GM08714 (cell line): ENCODE results near the gene LUC7L2.
A peak's percentile ranks its signal among the peaks of the same experiment; 100 is the strongest.
"Not testable (repeated sequence)": the region's sequence is repeated elsewhere in the genome, so short reads cannot be mapped to it uniquely, and the experiment has no call there.

ENCODE experiments used
- H3K4me3 ChIP-seq: fragments of 200-500 bp; sonication (Bioruptor generic); 2 replicates; pipeline ENCODE4 v1.5.1; 2014; ENCODE audit warnings: mild to moderate bottlenecking, low read length, inconsistent platforms
- ZNF274 ChIP-seq: IDR thresholded peaks from 2 replicates; pipeline ENCODE4 v1.6.1; 2012; ENCODE audit warnings: mild to moderate bottlenecking, low read depth, low read length

Gene LUC7L2, protein sequence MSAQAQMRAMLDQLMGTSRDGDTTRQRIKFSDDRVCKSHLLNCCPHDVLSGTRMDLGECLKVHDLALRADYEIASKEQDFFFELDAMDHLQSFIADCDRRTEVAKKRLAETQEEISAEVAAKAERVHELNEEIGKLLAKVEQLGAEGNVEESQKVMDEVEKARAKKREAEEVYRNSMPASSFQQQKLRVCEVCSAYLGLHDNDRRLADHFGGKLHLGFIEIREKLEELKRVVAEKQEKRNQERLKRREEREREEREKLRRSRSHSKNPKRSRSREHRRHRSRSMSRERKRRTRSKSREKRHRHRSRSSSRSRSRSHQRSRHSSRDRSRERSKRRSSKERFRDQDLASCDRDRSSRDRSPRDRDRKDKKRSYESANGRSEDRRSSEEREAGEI

DNA sequence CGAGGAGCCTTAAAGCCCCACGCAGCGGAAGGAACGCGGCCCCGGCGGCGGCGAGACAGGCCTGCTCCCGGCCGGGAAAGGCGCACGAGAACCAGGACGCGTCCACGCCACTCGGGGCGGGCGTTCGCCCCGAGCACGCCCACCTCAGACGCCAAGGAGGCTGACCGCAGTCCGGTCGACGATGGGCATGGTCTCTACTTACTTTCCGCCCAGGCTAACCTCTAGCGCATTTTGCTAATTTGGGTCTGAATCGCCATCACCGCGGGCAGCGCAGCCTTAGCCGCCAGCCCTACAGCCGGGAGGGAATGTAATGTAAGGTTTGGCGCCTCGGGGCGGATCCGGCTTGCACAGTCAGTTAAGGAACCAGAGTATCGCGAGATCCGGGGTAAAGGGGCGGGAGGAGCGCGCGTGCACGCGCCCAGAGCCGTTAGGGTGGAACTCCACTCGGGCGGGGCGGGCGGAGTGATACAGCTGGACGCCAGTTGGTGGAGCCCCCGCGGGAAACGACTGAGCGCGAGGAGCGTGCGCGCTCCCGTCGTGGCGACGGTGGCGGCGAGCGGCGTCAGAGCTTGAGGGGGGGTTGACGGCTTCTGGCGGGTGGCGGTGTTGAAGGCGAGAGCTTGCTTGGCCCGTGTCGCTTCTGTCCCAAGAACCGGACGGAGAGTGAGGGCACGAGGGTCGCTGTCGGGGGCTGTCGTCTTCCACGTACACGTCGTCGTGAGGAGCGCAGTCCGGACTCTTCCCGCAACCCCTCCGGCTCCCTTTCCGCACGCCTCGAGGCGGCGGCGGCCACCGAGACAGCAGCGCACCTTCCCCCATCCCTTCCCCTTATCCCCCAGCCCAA, at the start of gene LUC7L2:
LUC7L2 (plus strand) TSS at position 529 of the 844 bp plus-strand sequence. CDS start 368 bp downstream, outside the sequence.
- peak within 1 kb of the TSS; percentile 95 for H3K4me3 ChIP-seq
- TF ChIP-seq ZNF274 = no peak

DNA sequence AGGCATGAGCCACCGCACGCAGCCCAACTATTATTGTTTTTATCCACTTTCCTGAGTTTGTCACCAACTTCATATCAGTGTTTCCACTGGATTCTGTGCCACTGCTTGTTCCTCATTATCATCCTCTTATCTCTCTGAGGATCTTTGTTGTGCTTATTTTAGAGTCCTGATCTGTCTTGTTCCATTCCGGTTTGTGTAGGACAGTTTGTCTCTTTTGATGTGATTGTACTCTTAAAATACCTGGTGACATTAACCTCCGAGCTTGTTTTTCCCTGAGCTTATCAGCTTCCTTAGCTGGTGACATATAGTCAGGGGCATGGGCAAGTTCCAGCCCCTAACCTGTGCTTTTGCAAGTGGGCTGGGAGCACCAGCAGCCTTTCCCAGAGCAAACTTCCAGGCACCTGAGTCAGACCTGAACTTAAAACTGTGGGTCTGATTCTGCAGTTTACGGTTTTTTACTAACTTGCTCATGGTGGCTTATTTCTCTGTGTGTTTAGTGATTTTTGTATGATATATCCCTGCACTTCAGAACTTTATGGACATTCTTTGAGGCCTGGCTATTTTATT, 41.7 kb upstream of the LUC7L2 start:
- no peak overlapping the region for H3K4me3 ChIP-seq
- TF ChIP-seq ZNF274 = no peak

DNA sequence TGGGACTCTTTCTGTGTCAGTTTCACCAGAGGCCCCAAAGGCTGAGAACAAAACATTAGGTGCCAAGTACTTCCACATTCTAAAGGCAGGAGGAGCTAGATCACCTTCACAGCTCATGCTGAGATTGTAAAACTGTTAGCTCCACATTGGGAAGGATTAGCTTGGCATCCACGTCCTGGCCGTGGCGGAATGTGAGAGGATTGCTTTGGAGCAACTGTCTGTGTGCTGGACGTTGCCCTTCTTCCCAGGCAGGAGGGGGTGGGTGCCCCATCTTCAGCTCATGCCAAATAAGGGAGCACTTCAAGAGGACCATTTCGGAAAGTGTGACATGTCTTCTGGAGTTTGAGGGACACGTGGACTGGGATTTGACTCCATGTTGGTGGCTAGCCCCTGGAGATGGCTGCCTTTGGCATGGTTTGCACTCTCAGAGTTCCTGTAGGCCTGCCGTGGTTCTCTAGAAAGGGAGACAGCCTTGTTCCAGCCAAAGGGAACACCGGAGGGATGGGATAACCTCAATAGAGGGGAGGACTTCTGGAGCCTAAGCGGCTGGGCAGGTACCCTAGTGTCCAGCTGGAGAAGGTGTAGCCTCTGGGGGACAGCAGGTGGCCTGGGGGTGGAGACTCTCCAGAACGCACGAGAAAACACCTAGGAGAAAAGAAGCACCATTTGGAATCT, 38.5 kb upstream of the LUC7L2 start:
- no peak overlapping the region for H3K4me3 ChIP-seq
- no peak for TF ChIP-seq ZNF274

DNA sequence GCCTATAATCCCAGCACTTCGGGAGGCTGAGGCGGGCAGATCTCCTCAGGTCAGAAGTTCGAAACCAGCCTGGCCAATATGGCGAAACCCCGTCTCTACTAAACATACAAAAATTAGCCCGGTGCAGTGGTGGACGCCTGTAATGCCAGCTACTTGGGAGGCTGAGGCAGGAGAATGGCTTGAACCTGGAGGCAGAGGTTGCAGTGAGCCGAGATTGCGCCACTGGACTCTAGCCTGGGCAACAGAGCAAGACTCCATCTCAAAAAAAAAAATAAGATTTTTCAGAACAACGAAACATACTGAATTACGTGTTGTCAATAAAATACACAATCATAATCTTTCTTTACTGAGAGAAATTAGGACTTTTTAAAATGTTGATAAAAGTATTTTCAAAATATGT, 35.0 kb upstream of the LUC7L2 start:
- H3K4me3 ChIP-seq = not testable (repeated sequence)

DNA sequence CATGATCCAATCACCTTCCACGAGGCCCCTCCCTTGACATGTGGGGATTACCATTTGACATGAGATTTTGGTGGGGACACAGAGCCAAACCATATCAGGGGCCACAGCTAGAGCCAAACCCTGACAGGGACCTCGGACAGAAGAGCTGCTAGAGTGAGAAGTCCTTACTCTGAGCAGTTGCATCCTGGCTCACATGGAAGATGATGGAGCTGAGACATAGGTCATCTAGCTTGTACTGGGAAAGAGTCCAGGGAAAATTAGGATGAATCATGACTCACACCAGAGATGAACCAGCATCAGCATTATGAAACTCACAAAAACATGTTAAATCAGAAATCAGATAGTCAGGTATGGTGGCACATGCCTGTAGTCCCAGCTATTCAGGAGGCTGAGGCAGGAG, 31.3 kb upstream of the LUC7L2 start:
- no peak overlapping the region for H3K4me3 ChIP-seq

DNA sequence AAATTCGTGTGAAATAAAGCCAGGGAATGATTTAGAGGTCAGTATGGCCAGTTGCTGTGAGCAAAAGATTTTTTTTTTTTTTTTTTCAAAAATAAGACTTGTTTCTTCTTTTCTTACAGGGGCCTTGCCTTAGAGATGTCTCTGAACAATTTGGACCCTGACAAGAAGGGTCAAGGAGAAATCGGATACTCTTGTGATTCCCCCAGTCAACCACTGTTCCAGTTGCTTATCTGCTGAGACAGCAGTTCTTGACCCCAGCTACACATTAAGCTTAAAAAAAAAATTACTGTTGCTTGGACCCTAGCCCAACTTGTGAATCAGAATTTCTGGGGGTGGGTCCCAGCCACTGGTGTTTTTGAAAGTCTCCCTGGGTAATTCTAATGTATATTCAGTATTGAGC, 30.6 kb upstream of the LUC7L2 start:
- TF ChIP-seq ZNF274 = no peak

More for the DNA sequence above, 31.3 kb upstream of the LUC7L2 start:
- TF ChIP-seq ZNF274 = no peak

DNA sequence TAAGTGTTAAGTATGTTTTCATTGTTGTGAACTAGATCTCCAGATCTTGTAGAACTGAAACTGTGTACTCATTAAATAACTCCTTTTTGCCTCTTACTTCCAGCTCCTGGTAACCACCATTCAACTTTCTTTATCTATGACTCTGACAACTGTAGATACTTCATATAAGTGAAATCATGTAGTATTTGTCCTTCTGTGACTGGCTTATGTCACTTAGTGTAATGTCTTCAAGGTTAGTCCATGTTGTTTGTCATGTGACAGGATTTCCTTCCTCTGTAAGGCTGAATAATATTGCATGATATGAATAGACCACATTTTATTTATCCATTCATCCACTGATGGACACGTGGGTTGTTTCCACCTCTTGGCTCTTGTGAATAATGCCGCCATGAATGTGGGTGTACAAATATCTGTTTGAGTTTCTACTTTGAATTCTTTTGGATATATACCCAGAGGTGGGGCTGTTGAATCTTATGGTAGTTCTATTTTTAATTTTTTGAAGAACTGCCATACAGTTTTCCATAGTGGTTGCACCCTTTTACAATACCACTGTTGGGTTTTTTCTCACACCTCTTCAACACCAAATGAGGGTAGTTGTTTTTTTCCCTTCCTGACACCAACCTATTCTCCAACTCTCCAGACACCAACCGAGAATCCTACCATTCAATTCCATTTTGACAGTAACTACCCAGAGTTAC, 29.2 kb upstream of the LUC7L2 start:
- no peak for TF ChIP-seq ZNF274
- no peak overlapping the region for H3K4me3 ChIP-seq

More for the DNA sequence above, 30.6 kb upstream of the LUC7L2 start:
- H3K4me3 ChIP-seq = no peak overlapping the region

DNA sequence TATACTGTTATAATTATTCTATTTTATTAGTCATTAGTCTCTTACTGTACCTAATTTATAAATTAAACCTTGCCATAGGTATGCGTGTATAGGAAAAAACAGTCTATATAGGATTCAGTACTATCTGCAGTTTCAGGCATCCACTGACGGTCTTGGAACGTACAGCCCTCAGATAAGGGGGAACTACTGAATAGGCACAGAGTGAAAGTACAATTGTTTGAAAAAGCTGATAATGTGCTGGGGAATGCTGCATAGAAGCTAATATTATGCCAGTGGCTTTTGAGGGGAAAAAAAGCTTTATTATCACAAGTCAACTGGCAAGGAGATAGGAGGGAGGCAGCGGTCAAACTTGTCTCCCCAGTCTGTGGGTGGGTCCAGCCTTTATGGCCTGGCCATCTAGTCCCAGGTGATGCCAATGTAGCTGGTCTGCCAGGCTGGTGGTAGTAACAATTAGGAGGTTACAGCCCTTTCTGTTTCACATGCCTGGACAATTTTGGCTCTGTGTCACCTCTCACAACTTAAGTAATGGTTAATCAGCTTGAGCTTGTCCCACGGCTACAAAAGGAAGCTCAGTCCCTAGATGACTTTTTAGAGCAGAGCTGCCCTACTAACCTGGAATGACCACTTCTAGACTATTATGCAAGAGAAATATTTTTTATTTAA, 26.9 kb upstream of the LUC7L2 start:
- TF ChIP-seq ZNF274 = no peak

DNA sequence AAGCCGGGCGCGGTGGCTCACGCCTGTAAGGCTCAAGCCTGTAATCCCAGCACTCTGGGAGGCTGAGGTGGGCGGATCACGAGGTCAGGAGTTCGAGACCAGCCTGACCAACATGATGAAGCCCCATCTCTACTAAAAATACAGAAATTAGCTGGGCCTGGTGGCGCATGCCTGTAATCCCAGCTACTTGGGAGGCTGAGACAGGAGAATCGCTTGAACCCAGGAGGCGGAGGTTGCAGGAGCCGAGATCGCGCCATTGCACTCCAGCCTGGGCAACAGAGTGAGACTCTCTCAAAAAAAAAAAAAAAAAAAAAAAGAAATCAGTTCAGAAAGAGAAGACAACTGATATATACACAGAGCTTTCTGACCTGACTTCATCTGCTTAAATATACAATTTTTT, 26.3 kb upstream of the LUC7L2 start:
- not testable (repeated sequence) for H3K4me3 ChIP-seq

More for the DNA sequence above, 26.9 kb upstream of the LUC7L2 start:
- H3K4me3 ChIP-seq = no peak overlapping the region

DNA sequence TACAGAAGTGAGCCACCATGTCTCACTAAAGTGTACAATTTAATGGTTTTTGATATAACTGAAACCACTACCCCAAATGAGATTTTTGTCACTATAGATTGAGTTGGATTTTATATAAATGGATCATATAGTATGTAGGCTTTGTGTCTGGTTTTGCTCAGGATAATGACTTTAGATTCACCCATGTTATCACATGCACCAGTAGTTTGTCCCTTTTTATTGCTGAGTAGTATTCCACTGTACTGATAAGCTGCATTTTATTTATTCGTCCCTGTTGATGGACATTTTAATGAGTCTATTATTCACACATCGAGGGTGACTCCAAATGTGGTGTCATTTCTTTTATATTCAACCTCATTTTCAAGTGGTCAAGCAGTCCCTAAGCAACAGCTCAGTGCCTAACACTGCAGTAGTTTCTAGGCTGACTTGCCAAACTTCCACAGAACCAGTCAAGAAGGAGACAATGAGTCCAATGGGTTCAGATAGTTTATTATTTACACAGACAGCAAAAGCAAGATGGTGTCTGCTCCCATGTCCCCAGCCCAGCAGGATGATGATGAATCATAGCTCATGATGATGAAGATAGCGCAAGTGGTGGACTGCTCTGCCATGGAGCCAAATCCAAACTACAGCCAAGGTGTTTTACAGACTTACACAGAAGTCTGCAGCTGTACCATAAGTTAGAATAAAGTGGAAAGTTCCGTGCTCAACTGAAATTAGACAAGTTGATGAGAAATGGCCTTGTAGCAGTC, 25.1 kb upstream of the LUC7L2 start:
- no peak overlapping the region for H3K4me3 ChIP-seq
- TF ChIP-seq ZNF274 = no peak

DNA sequence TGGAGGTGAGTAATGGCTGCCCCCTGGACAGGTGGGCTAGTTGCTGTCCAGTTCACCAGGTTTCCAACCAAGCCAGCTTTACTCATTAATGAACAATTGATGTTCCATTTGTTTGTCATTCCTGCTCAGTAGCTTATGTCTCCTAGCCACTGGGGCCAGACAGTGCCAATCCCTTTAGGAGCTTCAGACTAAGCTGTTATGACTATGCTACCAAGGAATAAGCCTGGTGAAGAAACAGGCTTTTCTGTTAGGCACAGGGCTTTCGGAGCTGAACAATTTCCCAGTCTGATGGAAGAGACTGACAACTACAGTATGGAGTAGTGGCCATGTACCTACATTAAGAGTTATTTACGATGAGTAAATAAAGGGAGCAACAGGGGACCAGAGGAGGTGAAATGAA, 20.7 kb upstream of the LUC7L2 start:
- no peak for TF ChIP-seq ZNF274
- H3K4me3 ChIP-seq = no peak overlapping the region

DNA sequence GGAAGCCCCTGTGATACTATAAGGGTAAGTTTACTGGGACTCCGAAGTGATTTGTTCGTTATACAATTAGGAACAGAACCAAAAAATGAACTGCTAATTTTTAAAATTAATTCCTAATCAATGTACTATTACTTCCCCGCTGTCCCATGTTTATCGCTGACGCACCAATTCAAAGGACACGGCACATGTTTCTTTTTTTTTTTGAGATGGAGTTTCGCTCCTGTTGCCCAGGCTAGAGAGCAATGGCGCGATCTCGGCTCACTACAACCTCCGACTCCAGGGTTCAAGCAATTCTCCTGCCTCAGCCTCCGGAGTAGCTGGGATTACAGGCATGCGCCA, 20.0 kb upstream of the LUC7L2 start:
- no peak for TF ChIP-seq ZNF274
- peak overlapping the region; percentile 60; the same call in 1 of the 2 replicates for H3K4me3 ChIP-seq
